Measurements from ENCODE around the gene SNTN. TPM values are rescaled to one million over a fixed set of nuclear protein-coding genes. Genes with fewer than 3 reads are reported as not detected.

Gene SNTN
- total RNA-seq: not detected

DNA sequence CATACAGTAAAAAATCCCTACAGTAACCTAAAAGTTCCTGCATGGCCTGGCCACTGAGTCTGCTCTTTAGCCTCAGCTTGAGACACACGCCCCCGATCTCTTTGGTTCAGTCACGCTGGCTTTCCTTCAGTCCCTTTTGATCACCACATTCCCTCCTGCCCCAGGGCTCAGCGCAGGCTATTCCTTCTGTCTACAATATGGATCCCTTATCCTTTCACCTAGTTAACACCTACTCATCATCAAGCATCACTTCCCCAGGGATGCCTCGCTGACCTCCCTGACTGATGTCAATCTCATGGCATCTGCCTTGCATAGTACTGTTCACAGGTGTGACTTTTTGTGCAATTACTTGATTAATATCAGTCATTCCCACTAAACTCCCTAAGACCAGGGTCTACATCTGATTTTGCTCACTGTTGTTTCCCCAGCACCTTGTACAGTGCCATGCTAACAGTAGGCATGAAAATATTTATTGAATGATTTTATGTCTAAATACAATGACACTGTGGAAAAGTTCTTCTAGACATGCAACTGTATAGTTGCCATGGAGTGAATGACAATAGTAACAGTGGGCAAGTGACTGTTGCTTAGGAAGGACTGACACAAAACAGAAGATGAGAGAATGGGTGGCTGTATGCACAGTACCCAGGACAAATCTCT, at the start of gene SNTN:
Gene SNTN, plus strand, starts transcription at position 610 of the 660 bp plus-strand sequence. Its CDS starts 13 bp downstream, at position 623.
- Histone ChIP-seq H3K4me1 (ENCODE audit: control insufficient read depth in 1 of 2, low read depth in 2 of 2) (no peaks in the 10 kb centered on the region), H3K36me3 (no peaks in the 10 kb centered on the region), H3K9me3 (no peaks in the 10 kb centered on the region), H3K4me3 (no peak within 1 kb of the TSS), H3K27me3 (replicated peaks; ENCODE audit: insufficient read depth) (no peaks in the 10 kb centered on the region), H3K27ac (no peak within 1 kb of the TSS)
- no peak for ATAC-seq (ENCODE audit: insufficient number of reproducible peaks, low FRiP score, low read depth)
- TF ChIP-seq, protein P1, sequence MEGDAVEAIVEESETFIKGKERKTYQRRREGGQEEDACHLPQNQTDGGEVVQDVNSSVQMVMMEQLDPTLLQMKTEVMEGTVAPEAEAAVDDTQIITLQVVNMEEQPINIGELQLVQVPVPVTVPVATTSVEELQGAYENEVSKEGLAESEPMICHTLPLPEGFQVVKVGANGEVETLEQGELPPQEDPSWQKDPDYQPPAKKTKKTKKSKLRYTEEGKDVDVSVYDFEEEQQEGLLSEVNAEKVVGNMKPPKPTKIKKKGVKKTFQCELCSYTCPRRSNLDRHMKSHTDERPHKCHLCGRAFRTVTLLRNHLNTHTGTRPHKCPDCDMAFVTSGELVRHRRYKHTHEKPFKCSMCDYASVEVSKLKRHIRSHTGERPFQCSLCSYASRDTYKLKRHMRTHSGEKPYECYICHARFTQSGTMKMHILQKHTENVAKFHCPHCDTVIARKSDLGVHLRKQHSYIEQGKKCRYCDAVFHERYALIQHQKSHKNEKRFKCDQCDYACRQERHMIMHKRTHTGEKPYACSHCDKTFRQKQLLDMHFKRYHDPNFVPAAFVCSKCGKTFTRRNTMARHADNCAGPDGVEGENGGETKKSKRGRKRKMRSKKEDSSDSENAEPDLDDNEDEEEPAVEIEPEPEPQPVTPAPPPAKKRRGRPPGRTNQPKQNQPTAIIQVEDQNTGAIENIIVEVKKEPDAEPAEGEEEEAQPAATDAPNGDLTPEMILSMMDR (IDR thresholded peaks at IDR 0.05): no peak
- DNase-seq (ENCODE audit: low spot score): no peak

DNA sequence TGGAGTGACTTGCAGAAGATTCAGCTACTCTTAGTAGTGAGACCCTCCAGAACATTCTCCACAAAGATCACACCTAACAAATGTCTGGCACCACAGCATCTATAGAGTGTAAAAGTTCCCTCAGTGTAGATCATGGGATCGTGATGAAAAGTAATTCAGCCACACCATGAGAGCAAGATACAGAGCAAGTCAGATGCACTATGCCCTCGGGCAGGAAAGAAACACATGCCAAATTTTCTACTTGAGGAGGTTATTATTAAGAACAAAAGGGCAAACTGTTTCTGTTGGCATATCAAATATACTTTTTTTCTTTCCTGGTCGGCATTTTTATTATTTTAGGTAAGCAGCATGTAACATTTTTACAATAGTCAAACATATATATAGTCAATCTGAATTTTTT, 44.8 kb upstream of the SNTN start:
- Histone ChIP-seq H3K4me3 (no peak overlapping the region), H3K9me3 (no peaks in the 10 kb centered on the region), H3K4me1 (ENCODE audit: control insufficient read depth in 1 of 2, low read depth in 2 of 2) (no peaks in the 10 kb centered on the region), H3K27me3 (replicated peaks; ENCODE audit: insufficient read depth) (no peaks in the 10 kb centered on the region), H3K36me3 (no peaks in the 10 kb centered on the region), H3K27ac (no peak overlapping the region)
- DNase-seq (ENCODE audit: low spot score): no peak
- TF ChIP-seq, protein P1 (IDR thresholded peaks at IDR 0.05): no peak
- ATAC-seq (ENCODE audit: insufficient number of reproducible peaks, low FRiP score, low read depth): no peak

GRCh38 chr3:63609408-63609807, 43.1 kb upstream of the SNTN start:
- no peak for DNase-seq (ENCODE audit: low spot score)
- TF ChIP-seq, protein P1 (IDR thresholded peaks at IDR 0.05): no peak
- H3K4me3 ChIP-seq: no peak overlapping the region

DNA sequence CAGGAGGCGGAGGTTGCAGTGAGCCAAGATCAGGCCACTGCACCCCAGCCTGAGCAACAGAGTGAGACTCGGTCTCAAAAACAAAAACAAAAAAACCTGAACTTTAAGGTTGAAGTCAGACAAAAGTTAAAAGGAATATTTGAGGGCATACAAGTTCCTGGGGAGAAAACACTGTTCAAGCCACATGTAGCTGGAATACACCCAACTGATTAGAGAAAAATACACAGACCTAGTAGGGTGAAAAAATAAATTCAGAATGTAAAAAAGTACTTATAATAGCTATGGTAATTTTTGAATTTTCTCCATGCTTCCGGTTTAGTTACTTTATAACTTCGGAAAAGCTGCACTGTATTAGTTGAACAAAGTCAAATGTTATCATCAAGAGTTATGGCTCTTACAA, 42.6 kb upstream of the SNTN start:
- no peak overlapping the region for H3K4me3 ChIP-seq
- H3K4me1 ChIP-seq (ENCODE audit: control insufficient read depth in 1 of 2, low read depth in 2 of 2): no peaks in the 10 kb centered on the region
- no peaks in the 10 kb centered on the region for H3K9me3 ChIP-seq
- no peak overlapping the region for H3K27ac ChIP-seq
- no peaks in the 10 kb centered on the region for H3K36me3 ChIP-seq
- no peaks in the 10 kb centered on the region for H3K27me3 ChIP-seq (replicated peaks; ENCODE audit: insufficient read depth)
- TF ChIP-seq, protein P1 (IDR thresholded peaks at IDR 0.05): no peak
- DNase-seq (ENCODE audit: low spot score): no peak
- no peak for ATAC-seq (ENCODE audit: insufficient number of reproducible peaks, low FRiP score, low read depth)

More at GRCh38 chr3:63609408-63609807, 43.1 kb upstream of the SNTN start:
- Histone ChIP-seq H3K4me1 (ENCODE audit: control insufficient read depth in 1 of 2, low read depth in 2 of 2) (no peaks in the 10 kb centered on the region), H3K27ac (no peak overlapping the region), H3K27me3 (replicated peaks; ENCODE audit: insufficient read depth) (no peaks in the 10 kb centered on the region), H3K36me3 (no peaks in the 10 kb centered on the region), H3K9me3 (no peaks in the 10 kb centered on the region)
- no peak for ATAC-seq (ENCODE audit: insufficient number of reproducible peaks, low FRiP score, low read depth)

GRCh38 chr3:63611382-63611781, 41.1 kb upstream of the SNTN start:
- H3K36me3 ChIP-seq: no peaks in the 10 kb centered on the region
- no peak for ATAC-seq (ENCODE audit: insufficient number of reproducible peaks, low FRiP score, low read depth)

More at GRCh38 chr3:63611382-63611781, 41.1 kb upstream of the SNTN start:
- Histone ChIP-seq H3K4me3 (no peak overlapping the region), H3K27me3 (replicated peaks; ENCODE audit: insufficient read depth) (no peaks in the 10 kb centered on the region), H3K27ac (no peak overlapping the region), H3K4me1 (ENCODE audit: control insufficient read depth in 1 of 2, low read depth in 2 of 2) (no peaks in the 10 kb centered on the region), H3K9me3 (no peaks in the 10 kb centered on the region)
- no peak for DNase-seq (ENCODE audit: low spot score)
- TF ChIP-seq, protein P1 (IDR thresholded peaks at IDR 0.05): no peak

All from thoracic aorta (tissue), 2 donors.